ENCODE results near the gene TNFRSF12A.

Gene TNFRSF12A

GRCh38 chr16:3025032-3026002, 5.1 kb downstream of the TNFRSF12A start:
- DNase-seq (ENCODE audit: extremely low read depth in 1 of 2, low read depth in 1 of 2), result no peak

GRCh38 chr16:3026003-3026378, 5.8 kb downstream of the TNFRSF12A start:
- DNase-seq (ENCODE audit: extremely low read depth in 1 of 2, low read depth in 1 of 2), result no peak

- no peak for DNase-seq (ENCODE audit: extremely low read depth in 1 of 2, low read depth in 1 of 2)
Observed at GRCh38 chr16:3026609-3027488, 6.7 kb downstream of the TNFRSF12A start.

DNA sequence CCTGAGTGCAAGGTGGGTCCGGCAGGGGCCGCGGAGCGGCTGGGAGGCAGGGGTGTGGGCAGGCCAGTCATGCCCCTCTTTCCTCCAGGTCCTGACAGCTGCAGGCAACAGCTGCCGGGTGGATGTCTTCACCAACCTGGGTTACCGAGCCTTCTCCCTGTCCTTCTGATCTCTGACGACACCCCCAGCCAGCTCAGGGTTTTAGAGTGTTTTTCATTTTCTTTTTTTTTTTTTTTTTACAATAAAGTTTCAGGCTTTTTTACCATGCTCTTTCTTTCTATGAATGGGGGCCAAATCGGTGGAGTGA, 7.3 kb downstream of the TNFRSF12A start:
- no peak for DNase-seq (ENCODE audit: extremely low read depth in 1 of 2, low read depth in 1 of 2)

- DNase-seq (ENCODE audit: extremely low read depth in 1 of 2, low read depth in 1 of 2), result peak; percentile 68 to 85
Observed at GRCh38 chr16:3027983-3028715, 8.0 kb downstream of the TNFRSF12A start.

- no peak for DNase-seq (ENCODE audit: extremely low read depth in 1 of 2, low read depth in 1 of 2)
Observed at GRCh38 chr16:3028716-3029319, 8.7 kb downstream of the TNFRSF12A start.

DNA sequence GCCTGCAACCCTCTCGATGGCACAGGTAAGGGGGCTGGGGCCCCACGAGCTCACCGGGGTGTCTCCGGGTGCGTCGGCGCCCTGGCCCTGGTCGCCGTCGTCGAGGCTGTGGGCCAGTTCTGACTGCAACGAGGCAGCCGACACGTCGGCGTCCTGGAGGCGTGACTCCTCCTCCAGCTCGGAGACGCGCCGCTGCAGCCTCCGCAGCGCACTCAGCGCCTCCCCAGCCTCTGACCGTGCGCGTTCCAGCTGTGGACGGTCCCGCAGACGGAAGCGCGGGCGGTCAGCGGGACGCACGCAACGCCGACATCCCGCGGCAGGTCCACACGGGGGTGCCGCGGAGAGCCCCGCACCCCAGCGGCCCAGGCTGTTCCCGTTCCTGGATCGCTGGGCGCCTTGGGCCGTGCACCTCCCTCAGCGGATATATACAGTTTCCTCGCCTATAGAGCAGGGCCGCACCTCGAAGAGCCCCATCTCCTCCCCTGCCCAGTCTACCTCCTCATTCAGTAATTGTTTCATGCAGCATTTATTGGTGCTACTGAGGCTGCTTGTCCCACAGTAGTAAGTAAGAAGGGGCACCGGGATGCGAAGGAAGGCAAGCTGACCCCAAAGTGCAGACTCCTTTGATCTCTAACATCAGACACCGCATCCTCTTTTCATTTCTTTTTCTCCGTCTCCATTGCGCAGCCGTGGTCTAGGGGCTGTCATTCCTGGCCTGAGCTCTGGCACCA, 9.5 kb downstream of the TNFRSF12A start:
- no peak for DNase-seq (ENCODE audit: extremely low read depth in 1 of 2, low read depth in 1 of 2)

DNA sequence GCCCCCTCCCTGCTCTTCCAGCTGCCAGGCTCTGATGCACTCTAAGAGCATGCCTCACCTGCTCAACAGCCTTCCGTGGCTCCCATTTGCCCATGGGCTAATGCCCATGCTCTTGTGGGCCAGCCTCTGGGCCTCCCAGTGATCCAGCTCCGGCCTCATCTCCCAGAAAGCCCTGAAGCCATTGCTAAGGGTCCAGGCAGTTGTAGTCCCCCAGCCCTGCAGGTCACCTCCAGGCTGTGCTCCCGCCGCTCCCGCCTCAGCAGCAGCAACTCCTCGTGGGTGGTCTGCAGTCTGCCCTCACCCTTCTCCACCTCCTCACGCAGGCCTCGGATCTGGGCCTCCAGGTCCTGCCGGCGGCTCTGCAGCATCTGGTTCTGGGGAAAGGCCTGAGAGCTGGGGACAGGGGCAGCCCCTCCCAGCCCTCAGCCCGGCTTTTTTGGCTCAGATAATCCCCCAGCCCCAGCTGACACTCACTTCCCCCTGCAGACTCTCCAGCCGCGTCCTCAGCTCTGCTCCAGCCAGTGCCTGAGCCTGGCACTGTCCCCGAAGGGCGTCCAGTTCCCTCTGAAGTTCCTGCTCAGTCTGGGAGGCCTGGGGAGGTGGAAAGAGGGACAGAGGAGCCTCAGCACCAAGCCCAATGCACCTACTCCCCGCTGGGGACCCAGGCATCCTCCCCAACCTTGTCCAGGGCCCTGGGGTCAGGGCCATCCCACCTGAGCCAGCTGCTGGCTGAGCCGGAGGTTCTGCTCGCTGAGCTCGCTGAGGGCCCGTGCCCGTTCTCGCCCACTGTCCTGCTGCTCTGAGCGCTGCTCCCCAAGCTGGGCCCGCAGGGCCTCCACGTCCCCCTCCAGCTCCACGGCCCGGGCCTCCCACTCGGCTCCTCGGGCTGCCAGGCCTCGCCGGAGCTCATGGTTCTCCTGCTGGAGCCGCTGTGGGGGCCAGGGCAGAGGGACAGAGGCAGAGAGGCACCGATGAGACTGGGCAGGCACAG, 10.3 kb downstream of the TNFRSF12A start:
- DNase-seq (ENCODE audit: extremely low read depth in 1 of 2, low read depth in 1 of 2), result no peak

DNA sequence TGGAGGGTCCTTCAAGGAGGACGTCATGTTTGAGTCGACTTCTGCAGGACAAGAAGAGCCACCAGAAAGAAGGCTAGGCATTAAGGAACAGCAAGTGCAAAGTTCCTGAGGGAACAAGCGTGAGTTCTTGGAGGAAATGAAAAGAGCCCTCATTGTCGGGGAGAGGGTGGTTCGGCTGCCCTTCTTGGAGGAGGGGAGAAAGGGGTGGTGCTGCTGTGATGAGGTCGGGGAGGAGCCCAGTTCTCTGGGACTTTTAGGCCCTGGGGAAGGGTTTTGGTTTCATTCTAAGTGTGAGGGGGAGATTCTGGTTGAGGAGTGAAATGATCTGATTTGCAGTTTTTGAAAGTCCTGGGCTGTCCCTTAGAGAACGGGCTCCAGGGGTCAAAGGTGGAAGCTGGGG, 12.5 kb downstream of the TNFRSF12A start:
- DNase-seq (ENCODE audit: extremely low read depth in 1 of 2, low read depth in 1 of 2), result no peak

DNA sequence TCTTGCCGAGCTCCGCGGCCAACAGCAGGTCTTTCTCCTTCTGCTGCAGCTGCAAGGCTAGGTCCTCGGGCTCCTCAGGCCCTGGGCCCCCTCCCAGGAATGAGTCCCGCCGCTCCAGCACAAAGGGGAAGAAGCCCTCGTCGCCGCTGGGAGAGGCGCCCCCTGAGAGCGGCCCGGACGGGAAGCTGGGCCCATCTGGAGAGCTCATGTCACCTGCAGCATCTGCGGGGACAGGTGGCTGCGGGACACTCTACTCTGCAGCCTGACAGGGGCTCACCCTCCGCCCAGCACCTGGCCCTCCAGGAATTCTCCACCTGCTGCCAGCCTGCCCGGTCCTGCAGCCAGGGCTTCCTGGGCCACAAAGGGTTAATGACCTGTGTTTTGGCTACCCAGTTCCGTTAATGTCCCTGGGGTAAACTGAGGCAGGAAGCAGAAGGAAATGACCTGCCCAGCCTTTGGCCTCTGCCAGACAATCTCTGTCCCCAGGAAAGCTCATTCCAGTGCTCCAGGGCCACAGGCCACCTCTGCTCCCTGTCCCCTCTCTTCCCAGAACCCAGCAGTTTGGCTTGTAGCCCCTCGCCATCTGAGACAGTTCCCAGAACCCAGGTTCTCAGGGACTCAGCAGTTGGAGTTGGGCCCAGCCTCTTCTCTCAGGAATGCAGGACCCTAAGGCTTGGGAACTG, 15.3 kb downstream of the TNFRSF12A start:
- no peak for DNase-seq (ENCODE audit: extremely low read depth in 1 of 2, low read depth in 1 of 2)

DNA sequence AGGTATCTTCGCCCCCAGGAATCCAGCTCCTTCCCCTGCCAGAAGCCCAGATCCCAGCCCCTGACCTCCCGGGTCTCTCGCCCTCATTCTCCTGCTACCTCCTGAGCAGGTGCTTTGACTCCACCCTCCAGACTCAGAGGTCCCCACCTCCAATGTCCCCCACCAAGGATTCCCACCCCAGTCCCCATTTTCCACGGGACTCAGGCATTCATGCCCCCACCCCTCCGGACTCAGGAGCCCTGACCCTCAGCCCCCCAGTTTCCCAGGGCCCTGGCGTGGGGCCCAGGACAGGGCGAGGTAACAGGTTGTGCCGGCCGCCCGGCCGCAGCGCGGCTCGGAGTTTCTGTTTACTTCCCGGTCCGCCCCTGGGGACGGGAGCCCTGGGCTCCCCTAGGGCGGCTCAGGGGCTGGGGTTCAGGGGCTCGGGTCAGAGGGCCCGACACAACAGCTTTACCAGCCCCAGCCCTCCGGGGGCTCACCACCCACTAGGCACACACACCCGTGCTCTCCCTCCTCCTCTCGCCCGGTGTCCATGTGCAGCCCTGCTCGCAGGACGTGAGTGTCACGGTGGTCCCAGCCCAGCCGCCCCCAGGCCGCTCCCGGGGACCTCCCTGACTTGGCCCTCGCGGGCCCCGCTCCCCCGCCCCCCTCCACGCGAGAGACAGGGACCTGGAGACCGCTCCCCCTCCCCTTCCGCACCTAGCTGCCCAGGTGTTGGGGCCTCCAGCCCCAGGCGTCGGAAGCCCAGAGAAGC, 16.0 kb downstream of the TNFRSF12A start:
- no peak for DNase-seq (ENCODE audit: extremely low read depth in 1 of 2, low read depth in 1 of 2)

GRCh38 chr16:3036726-3037315, 16.7 kb downstream of the TNFRSF12A start, which contains the start of gene BICDL2:
Gene BICDL2, minus strand, starts transcription at chr16:3036944. Its CDS starts 1,448 bp downstream, at chr16:3035496.
- DNase-seq (ENCODE audit: extremely low read depth in 1 of 2, low read depth in 1 of 2), result no peak

DNA sequence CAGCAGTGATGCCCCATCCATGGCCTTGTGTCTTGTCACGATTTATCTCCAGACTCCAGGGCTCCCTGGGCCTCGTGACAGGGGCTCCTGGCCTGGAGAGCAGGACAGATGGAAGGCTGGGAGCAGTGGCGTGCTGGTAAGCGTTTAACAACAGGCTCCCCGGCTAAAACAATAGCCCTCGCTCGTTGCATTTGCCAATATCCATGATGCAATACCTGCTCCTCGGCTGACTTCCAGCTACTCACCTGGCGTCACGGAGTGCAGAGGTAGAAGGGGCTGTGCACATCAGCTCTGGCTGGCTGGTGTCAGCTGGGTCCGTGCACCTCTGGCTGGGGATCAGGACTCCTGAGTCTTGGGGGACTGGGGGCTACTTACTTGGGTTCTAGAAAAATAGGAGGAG, 18.1 kb downstream of the TNFRSF12A start:
- no peak for DNase-seq (ENCODE audit: extremely low read depth in 1 of 2, low read depth in 1 of 2)

GRCh38 chr16:3038896-3039295, 18.7 kb downstream of the TNFRSF12A start:
- DNase-seq (ENCODE audit: extremely low read depth in 1 of 2, low read depth in 1 of 2), result no peak

DNA sequence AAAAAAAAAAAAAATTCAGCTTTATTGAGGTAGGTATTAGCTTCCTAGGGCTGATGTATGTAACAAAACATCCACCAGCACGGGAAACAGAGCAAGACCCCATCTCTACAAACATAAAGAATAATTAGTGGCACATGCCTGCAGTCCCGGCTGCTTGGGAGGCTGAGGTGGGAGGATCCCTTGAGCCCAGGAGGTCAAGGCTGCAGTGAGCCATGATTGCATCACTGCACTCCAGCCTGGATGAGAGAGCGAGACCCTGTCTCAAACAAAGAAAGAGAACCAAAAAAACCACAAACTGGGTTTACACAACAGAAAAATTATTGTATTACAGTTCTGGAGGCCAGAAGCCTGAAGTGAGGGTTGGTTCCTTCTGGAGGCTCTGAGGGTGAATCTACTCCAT, 22.2 kb downstream of the TNFRSF12A start:
- no peak for DNase-seq (ENCODE audit: extremely low read depth in 1 of 2, low read depth in 1 of 2)

DNA sequence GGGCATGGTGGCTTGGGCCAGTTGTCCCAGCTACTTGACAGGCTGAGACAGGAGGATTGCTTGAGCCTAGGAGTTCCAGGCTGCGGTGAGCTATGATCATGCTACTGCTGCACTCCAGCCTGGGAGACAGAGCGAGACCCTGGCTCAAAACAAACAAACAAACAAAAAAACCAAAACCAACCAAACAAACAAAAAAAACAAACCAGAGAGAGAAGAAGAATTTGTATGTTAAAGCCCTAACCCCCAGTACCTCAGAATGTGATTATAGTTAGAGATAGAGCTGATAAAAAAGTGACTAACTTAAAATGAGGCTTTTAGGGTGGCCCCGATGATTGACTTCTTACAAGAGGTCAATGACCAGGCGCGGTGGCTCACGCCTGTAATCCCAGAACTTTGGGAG, 24.5 kb downstream of the TNFRSF12A start:
- no peak for DNase-seq (ENCODE audit: extremely low read depth in 1 of 2, low read depth in 1 of 2)
